CD4-positive, CD25-positive, alpha-beta regulatory T cell (primary cell): ENCODE results near the gene CCM2. TPM values are rescaled to one million over a fixed set of nuclear protein-coding genes. Genes with fewer than 3 reads are reported as not detected.

Experiments used
- ATAC-seq, 2 donors: fragments of 150-1000 bp; cut with Tn5 transposase; one replicate each; pipeline ENCODE4 v1.10.0; 2021; ENCODE audit warnings: low read depth in 2 of 2, moderate number of reproducible peaks in 2 of 2, moderate library complexity in 1 of 2
- DNase-seq, 3 donors: peaks; one replicate each; pipeline versions ENCODE4 v3.0.0 to v3.0.0-alpha.2; 2012 to 2022; ENCODE audit warnings: mixed read lengths in 1 of 3
- H3K27ac ChIP-seq: one replicate; pipeline ENCODE4 v1.7.0; 2013; ENCODE audit warnings: mild to moderate bottlenecking, low read length; ENCODE audit not compliant: insufficient read depth, poor library complexity, severe bottlenecking
- H3K27me3 ChIP-seq: one replicate; pipeline ENCODE4 v1.7.0; 2013; ENCODE audit warnings: low read length; ENCODE audit not compliant: control insufficient read depth, insufficient read depth
- H3K36me3 ChIP-seq: one replicate; pipeline ENCODE4 v1.7.0; 2013; ENCODE audit warnings: mild to moderate bottlenecking, low read length, moderate library complexity; ENCODE audit not compliant: control insufficient read depth, insufficient read depth
- H3K4me1 ChIP-seq: 2 replicates; pipeline ENCODE4 v1.7.0; 2013; ENCODE audit warnings: mild to moderate bottlenecking, low read length; ENCODE audit not compliant: insufficient read depth, control insufficient read depth, poor library complexity, severe bottlenecking
- H3K4me3 ChIP-seq: one replicate; pipeline ENCODE4 v1.7.0; 2013; ENCODE audit warnings: low read depth, mild to moderate bottlenecking, low read length, moderate library complexity
- H3K9me3 ChIP-seq, 2 experiments: 1 replicate in 1 of 2; 2 replicates in 1 of 2; pipeline ENCODE4 v1.7.0; 2013; ENCODE audit warnings: low read length in 2 of 2, mild to moderate bottlenecking in 1 of 2, moderate library complexity in 1 of 2; ENCODE audit not compliant: control insufficient read depth in 2 of 2
- H3K27ac Mint-ChIP-seq, 3 donors: one replicate each; pipeline ENCODE4 v1.8.0; 2020 to 2022; ENCODE audit warnings: mild to moderate bottlenecking in 3 of 3, mixed read lengths in 3 of 3, moderate library complexity in 2 of 3
- H3K27me3 Mint-ChIP-seq: one replicate; pipeline ENCODE4 v1.8.0; 2022; ENCODE audit warnings: mild to moderate bottlenecking, mixed read lengths
- H3K36me3 Mint-ChIP-seq: one replicate; pipeline ENCODE4 v1.8.0; 2020; ENCODE audit warnings: mixed read lengths
- H3K4me1 Mint-ChIP-seq, 4 donors: one replicate each; pipeline ENCODE4 v1.8.0; 2020 to 2022; ENCODE audit warnings: mixed read lengths in 4 of 4, mild to moderate bottlenecking in 1 of 4
- H3K4me3 Mint-ChIP-seq, 4 donors: one replicate each; pipeline ENCODE4 v1.8.0; 2020 to 2022; ENCODE audit warnings: mild to moderate bottlenecking in 4 of 4, mixed read lengths in 4 of 4, moderate library complexity in 3 of 4
- H3K9me3 Mint-ChIP-seq, 7 donors: one replicate each; pipeline ENCODE4 v1.8.0; 2020 to 2022; ENCODE audit warnings: mixed read lengths in 7 of 7, mild to moderate bottlenecking in 3 of 7, moderate library complexity in 2 of 7
- polyA plus RNA-seq, 4 donors: library from polyadenylated mRNA; unstranded; fragments of 300-500 nt; fragmentation: Illumina TruSeq; gene quantifications; one replicate each; pipeline ENCODE4 v1.2.3, GENCODE V29; 2021
- total RNA-seq: library from RNA; stranded (reverse); gene quantifications from one replicate; pipeline ENCODE4 v1.2.3, GENCODE V29; 2022

The CCM2 gene
- total and polyA plus RNA-seq, 5 donors from 2014 or later = 139 to 190 (median 156) TPM

DNA sequence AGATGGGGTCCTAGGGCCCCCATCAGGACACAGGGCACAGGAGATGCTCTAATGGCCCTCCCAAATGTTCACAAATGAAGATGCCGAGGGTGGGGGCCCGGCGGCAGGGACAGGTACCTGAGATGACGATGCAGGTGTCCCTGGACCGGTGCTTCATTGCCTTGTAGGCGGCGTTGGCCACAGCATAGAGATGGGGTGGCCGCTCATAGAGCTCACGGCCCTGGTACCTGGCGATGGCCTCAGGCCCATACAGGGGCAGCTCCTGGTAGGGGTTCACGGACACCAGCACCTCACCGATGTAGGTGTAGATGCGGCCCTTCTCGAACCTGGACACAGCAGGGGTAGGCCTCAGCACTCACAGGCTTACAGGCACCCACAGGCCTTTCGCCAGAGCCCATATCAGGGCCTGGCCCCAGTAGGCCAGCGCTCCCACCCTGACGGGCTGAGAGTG, 23.2 kb upstream of the CCM2 start:
- peak overlapping the region; percentile 90 to 96 (median 96) for H3K4me3 Mint-ChIP-seq
- H3K4me1 ChIP-seq = peaks cover 80% of the 10 kb centered on the region
- H3K4me1 Mint-ChIP-seq = peaks cover 0 to 90% (median 39%) of the 10 kb centered on the region in 4 donors
- H3K27ac Mint-ChIP-seq = peak overlapping the region; percentile 98
- H3K4me3 ChIP-seq = peak overlapping the region; percentile 70
- peaks cover 4% of the 10 kb centered on the region for H3K27me3 Mint-ChIP-seq
- peaks cover 14% of the 10 kb centered on the region for H3K36me3 Mint-ChIP-seq
- H3K36me3 ChIP-seq = peaks cover 48% of the 10 kb centered on the region
- H3K9me3 ChIP-seq = no peaks in the 10 kb centered on the region
- H3K27me3 ChIP-seq = no peaks in the 10 kb centered on the region
- ATAC-seq (no peak), DNase-seq (no peak)
- no peaks in the 10 kb centered on the region for H3K9me3 Mint-ChIP-seq
- peak overlapping the region; percentile 94 for H3K27ac ChIP-seq

DNA sequence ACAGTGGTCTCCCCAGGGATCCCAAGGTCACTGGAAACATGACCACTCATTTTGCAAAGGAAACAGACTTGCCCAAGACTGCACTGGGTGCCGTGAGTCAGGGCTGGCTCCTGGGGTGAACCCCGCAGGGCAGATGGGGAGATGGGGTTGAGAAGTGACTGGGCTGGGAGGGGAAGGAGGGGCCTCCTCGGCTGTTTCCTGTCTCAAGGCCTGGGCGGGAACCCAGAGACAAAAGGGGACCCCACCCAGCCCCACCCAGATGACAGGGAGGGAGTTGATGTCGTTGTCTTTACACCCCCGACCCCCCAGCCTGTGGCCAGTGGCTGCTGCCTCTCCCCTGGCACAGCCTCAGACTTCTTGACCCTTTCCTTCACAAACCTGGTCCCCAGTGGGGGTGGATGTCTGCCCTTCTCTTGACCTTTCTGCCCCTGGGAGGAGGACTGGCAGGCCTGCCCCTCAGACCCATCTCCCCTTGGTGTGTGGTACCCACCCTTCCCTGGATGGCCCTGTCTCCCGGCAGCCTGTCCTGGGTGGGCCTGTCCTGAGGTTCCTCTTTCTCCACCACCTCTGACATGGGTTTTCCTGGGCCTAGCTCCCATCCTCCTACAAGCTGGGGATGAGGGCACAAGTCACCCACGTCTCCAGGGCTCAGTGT, 22.6 kb upstream of the CCM2 start:
- peak; percentile 62 to 66 for ATAC-seq
- H3K27me3 Mint-ChIP-seq = peaks cover 4% of the 10 kb centered on the region

DNA sequence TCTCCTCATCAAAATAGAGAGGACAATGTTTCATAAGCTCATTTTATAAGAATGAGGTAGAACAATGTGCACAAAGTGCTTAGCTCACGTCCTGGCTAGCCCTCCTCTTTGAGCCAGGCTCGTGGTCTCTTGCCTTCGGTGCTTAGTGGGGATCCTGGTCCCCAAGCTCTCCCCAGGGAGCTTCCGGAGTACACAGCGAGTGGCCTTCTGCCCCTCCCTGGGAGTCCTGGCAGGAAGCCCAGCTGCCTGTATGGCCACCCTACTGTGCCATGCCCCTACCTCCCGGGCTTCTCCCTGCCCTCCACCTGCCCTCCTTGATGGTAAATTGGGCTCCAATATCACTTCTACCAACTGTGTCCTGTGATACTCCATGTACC, 22.1 kb upstream of the CCM2 start:
- Histone ChIP-seq H3K4me3 (peak overlapping the region; percentile 90), H3K9me3 (no peaks in the 10 kb centered on the region), H3K36me3 (peaks cover 46% of the 10 kb centered on the region), H3K4me1 (peaks cover 81% of the 10 kb centered on the region), H3K27me3 (no peaks in the 10 kb centered on the region), H3K27ac (peak overlapping the region; percentile 94)
- Mint-ChIP-seq H3K9me3 (no peaks in the 10 kb centered on the region), H3K4me1 (peaks cover 5 to 94% (median 41%) of the 10 kb centered on the region in 4 donors), H3K27ac (peak overlapping the region; percentile 98), H3K4me3 (peak overlapping the region; percentile 90 to 96 (median 96)), H3K36me3 (peaks cover 20% of the 10 kb centered on the region), H3K27me3 (peaks cover 4% of the 10 kb centered on the region)
- DNase-seq (peak in 1 of 3 donors; percentile 46), ATAC-seq (no peak)

More for the DNA sequence above, 22.6 kb upstream of the CCM2 start:
- DNase-seq = peak; percentile 60 to 94 (median 72)
- Histone ChIP-seq H3K36me3 (peaks cover 46% of the 10 kb centered on the region), H3K9me3 (no peaks in the 10 kb centered on the region), H3K4me3 (peak overlapping the region; percentile 90), H3K27me3 (no peaks in the 10 kb centered on the region), H3K27ac (peak overlapping the region; percentile 94), H3K4me1 (peaks cover 81% of the 10 kb centered on the region)
- H3K27ac Mint-ChIP-seq = peak overlapping the region; percentile 98
- H3K4me3 Mint-ChIP-seq = peak overlapping the region; percentile 90 to 96 (median 96)
- H3K9me3 Mint-ChIP-seq = no peaks in the 10 kb centered on the region
- H3K4me1 Mint-ChIP-seq = peaks cover under 1 to 90% (median 40%) of the 10 kb centered on the region in 4 donors
- H3K36me3 Mint-ChIP-seq = peaks cover 16% of the 10 kb centered on the region

DNA sequence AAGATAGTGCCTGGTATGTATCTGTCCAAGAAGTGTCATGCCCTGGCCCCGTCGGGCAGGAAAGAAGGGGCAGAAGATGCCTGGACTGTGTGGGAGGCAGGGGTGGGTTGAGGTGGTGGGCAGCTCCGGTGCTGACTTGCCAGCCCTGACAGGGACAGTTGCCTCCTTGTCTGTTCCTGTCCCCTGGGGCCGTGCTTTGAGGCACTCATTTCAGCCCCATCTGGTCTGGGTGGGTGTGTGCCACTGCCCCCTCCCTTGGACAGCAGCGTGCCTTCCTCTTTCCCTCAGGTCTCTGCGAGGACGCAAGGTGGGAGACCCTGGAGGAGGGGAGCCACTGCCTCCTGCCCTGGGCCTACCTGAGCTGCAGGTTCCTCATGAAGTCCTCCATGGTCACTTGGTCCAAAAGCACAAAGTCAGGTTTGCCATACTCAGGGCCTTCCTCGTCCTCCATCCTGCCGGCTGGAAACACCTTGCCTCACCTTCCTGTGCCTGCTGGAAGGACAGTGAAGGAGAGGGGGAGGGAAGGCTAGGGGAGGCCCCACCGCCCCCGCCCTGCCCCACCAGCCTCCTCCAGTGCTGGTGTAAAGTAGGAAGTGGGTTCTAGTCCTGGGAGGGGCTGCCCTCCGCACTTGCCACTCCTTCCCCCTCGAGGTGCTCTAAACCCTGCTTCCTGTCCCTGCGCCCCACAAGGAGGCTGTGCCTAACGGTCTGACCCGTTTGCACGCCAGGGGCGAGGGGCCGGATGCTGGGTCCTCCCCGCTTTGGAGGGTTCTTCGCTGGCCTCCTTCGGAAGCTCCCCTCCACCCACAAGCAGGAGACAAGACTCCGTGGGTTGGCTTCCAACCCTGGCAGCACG, 21.3 kb upstream of the CCM2 start, which contains the start of gene MYO1G:
TSS of gene MYO1G (minus strand) at position 505 of the 856 bp plus-strand sequence. CDS start at position 451, 54 bp downstream.
- H3K27ac Mint-ChIP-seq = peak within 1 kb of the TSS; percentile 98
- Histone ChIP-seq H3K4me1 (peaks cover 87% of the 10 kb centered on the region), H3K27me3 (no peaks in the 10 kb centered on the region), H3K4me3 (peak within 1 kb of the TSS; percentile 90), H3K36me3 (peaks cover 46% of the 10 kb centered on the region), H3K27ac (peak within 1 kb of the TSS; percentile 94), H3K9me3 (no peaks in the 10 kb centered on the region)
- DNase-seq (peak; percentile 79 to 99 (median 91)), ATAC-seq (peak; percentile 87)
- H3K27me3 Mint-ChIP-seq = peaks cover 4% of the 10 kb centered on the region
- peaks cover 11 to 96% (median 43%) of the 10 kb centered on the region in 4 donors for H3K4me1 Mint-ChIP-seq
- peak within 1 kb of the TSS; percentile 90 to 96 (median 96) for H3K4me3 Mint-ChIP-seq
- no peaks in the 10 kb centered on the region for H3K9me3 Mint-ChIP-seq
- H3K36me3 Mint-ChIP-seq = peaks cover 24% of the 10 kb centered on the region

DNA sequence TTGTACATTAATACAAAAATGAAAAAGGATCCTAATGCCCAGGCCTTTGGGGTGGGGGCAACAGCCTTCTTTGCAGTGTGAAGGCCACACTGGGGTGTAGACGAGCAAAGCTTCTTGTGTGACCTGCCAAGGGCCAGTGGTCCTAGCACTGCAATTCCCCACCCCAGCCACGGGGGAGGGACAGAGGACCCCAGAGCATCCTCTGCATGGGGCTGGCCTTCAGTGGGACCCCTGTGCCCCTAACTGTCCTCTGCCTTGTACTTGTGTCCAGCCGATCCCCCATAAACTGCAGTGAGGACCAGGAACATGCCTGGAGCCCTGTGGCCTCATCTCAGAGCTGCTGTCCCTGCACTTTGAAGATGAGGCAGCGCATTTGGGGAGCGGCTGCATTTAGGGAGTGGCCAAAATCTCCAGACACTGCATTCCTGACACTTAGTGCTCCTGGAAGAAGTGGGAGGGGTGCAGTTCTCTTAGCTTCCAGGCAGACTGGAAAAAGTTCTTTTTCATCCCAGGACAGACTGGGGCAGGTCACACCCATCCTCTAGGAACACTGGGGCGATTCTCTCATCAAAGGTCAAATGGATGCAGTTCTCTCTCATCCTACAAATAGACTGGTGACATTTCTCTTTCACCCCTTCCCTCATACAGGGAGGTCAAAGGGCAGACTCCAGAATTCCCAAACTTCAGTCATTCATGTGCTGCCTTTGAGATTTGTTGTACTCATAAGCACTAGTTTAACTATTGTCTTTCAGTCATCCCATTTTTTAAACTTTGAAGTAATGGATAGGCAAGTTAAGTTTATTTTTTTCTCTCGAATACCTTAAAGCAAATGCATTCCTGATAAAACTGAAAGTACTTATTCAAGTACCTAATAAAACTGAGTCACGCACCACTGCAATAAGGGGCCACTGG, 20.3 kb upstream of the CCM2 start:
- Mint-ChIP-seq H3K4me3 (peak overlapping the region; percentile 90 to 96 (median 96)), H3K9me3 (no peaks in the 10 kb centered on the region), H3K4me1 (peaks cover 13 to 96% (median 50%) of the 10 kb centered on the region in 4 donors), H3K36me3 (peaks cover 32% of the 10 kb centered on the region), H3K27ac (peak overlapping the region; percentile 98), H3K27me3 (peaks cover 7% of the 10 kb centered on the region)
- H3K4me3 ChIP-seq = peak overlapping the region; percentile 78
- no peaks in the 10 kb centered on the region for H3K27me3 ChIP-seq
- peaks cover 87% of the 10 kb centered on the region for H3K4me1 ChIP-seq
- DNase-seq = no peak
- ATAC-seq = no peak
- no peaks in the 10 kb centered on the region for H3K9me3 ChIP-seq
- peaks cover 46% of the 10 kb centered on the region for H3K36me3 ChIP-seq
- peak overlapping the region; percentile 94 for H3K27ac ChIP-seq

DNA sequence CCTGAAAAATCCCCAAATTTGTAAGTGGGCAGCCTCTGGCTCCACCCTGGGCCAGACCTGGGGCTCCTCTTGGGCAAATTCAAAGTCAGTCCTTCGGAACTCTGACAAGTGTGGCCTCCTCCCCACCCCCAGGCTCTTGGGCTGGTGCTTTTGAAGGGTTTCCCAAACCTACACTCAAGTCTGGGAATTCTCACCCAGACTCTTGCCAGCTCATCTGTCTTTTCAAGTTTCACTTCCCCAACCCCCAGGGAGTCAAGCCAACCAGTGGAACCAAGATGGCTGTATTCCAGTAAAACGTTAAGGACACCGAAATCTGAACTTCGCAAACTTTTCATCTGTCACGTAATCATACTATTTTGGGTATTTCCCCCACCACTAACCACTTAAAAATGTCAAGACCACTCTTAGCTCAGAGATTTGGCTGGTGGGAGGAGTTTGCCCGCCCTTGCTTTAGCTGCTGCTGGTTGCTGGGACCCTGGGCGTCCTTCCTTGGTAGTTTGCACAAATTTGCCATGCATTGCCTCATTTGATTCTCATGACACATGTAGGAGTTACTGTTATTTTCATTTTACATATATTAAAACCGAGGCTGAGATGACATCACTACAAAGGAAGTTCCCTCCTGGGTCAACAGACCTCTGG, 19.5 kb upstream of the CCM2 start:
- Mint-ChIP-seq H3K27ac (peak overlapping the region; percentile 98), H3K9me3 (no peaks in the 10 kb centered on the region), H3K36me3 (peaks cover 34% of the 10 kb centered on the region), H3K4me3 (peak overlapping the region; percentile 84 to 96 (median 96)), H3K4me1 (peaks cover 19 to 96% (median 54%) of the 10 kb centered on the region in 4 donors), H3K27me3 (peaks cover 7% of the 10 kb centered on the region)
- H3K36me3 ChIP-seq = peaks cover 42% of the 10 kb centered on the region
- DNase-seq (peak; percentile 62 to 70 (median 65)), ATAC-seq (peak; percentile 3)
- peak overlapping the region; percentile 94 for H3K27ac ChIP-seq
- no peaks in the 10 kb centered on the region for H3K9me3 ChIP-seq
- no peaks in the 10 kb centered on the region for H3K27me3 ChIP-seq
- peak overlapping the region; percentile 78 for H3K4me3 ChIP-seq
- H3K4me1 ChIP-seq = peaks cover 87% of the 10 kb centered on the region
